Endothelial cell (in vitro differentiated cells): ENCODE measurements around the gene NOP9. TPM values are rescaled to one million over a fixed set of nuclear protein-coding genes. Genes with fewer than 3 reads are reported as not detected.

Source experiments
- DNase-seq: peaks from one replicate; pipeline ENCODE4 v3.0.0; 2021; ENCODE audit warnings: low spot score
- H3K27ac Mint-ChIP-seq: one replicate; pipeline ENCODE4 v1.8.0; 2021; ENCODE audit warnings: mixed read lengths, inconsistent platforms; ENCODE audit not compliant: unreplicated experiment
- H3K27me3 Mint-ChIP-seq: one replicate; pipeline ENCODE4 v1.8.0; 2021; ENCODE audit warnings: mild to moderate bottlenecking, moderate library complexity, mixed read lengths, inconsistent platforms; ENCODE audit not compliant: unreplicated experiment
- H3K36me3 Mint-ChIP-seq: one replicate; pipeline ENCODE4 v1.8.0; 2021; ENCODE audit warnings: mild to moderate bottlenecking, low read depth, mixed read lengths, inconsistent platforms; ENCODE audit not compliant: unreplicated experiment
- H3K4me1 Mint-ChIP-seq: one replicate; pipeline ENCODE4 v1.8.0; 2021; ENCODE audit warnings: mild to moderate bottlenecking, mixed read lengths, inconsistent platforms; ENCODE audit not compliant: unreplicated experiment
- H3K4me3 Mint-ChIP-seq: one replicate; pipeline ENCODE4 v1.8.0; 2021; ENCODE audit warnings: mild to moderate bottlenecking, mixed read lengths, inconsistent platforms; ENCODE audit not compliant: unreplicated experiment
- H3K9me3 Mint-ChIP-seq: one replicate; pipeline ENCODE4 v1.8.0; 2021; ENCODE audit warnings: mixed read lengths, inconsistent platforms; ENCODE audit not compliant: unreplicated experiment
- total RNA-seq: library from RNA; stranded (reverse); fragmentation: NEBNext Ultra II Directional; extraction: Animal tissue kit (Norgen Biotek cat#: 25700); gene quantifications from one replicate; pipeline ENCODE4 v1.2.1, GENCODE V29; 2021; ENCODE audit not compliant: unreplicated experiment
- TF ChIP-seq, protein P1 (sequence below): fragments of 200-600 bp; sonication (generic); IDR thresholded peaks from one replicate; pipeline ENCODE4 v1.5.0; 2021; ENCODE audit warnings: antibody characterized with exemption; ENCODE audit not compliant: unreplicated experiment

Gene NOP9
- total RNA-seq, 1 donor from 2014 or later = 27.2 TPM

DNA sequence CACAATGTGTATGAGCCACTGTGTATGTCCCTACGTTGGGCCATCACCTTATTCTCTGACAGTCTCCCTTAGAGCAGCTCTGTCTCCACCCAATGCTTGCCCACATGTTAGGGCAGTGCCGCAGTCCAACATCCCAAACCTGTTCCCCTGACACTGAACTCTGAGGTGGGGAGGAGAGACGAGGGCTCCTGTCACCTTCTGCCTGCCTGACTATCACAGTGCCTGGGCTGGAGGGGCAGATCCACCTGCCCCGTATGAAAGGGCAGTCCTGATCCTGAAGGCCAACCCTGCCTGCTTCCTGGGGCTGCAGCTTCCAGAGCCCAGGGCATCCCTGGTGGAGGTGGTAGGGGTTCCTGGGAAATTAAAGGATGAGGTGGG, 38.9 kb upstream of the NOP9 start:
- TF ChIP-seq, protein P1, sequence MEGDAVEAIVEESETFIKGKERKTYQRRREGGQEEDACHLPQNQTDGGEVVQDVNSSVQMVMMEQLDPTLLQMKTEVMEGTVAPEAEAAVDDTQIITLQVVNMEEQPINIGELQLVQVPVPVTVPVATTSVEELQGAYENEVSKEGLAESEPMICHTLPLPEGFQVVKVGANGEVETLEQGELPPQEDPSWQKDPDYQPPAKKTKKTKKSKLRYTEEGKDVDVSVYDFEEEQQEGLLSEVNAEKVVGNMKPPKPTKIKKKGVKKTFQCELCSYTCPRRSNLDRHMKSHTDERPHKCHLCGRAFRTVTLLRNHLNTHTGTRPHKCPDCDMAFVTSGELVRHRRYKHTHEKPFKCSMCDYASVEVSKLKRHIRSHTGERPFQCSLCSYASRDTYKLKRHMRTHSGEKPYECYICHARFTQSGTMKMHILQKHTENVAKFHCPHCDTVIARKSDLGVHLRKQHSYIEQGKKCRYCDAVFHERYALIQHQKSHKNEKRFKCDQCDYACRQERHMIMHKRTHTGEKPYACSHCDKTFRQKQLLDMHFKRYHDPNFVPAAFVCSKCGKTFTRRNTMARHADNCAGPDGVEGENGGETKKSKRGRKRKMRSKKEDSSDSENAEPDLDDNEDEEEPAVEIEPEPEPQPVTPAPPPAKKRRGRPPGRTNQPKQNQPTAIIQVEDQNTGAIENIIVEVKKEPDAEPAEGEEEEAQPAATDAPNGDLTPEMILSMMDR = no peak
- no peaks in the 10 kb centered on the region for H3K36me3 Mint-ChIP-seq
- H3K27ac Mint-ChIP-seq = peak overlapping the region; percentile 22
- peaks cover 8% of the 10 kb centered on the region for H3K27me3 Mint-ChIP-seq
- no peak overlapping the region for H3K4me3 Mint-ChIP-seq
- DNase-seq = no peak
- no peaks in the 10 kb centered on the region for H3K9me3 Mint-ChIP-seq
- peaks cover 9% of the 10 kb centered on the region for H3K4me1 Mint-ChIP-seq

DNA sequence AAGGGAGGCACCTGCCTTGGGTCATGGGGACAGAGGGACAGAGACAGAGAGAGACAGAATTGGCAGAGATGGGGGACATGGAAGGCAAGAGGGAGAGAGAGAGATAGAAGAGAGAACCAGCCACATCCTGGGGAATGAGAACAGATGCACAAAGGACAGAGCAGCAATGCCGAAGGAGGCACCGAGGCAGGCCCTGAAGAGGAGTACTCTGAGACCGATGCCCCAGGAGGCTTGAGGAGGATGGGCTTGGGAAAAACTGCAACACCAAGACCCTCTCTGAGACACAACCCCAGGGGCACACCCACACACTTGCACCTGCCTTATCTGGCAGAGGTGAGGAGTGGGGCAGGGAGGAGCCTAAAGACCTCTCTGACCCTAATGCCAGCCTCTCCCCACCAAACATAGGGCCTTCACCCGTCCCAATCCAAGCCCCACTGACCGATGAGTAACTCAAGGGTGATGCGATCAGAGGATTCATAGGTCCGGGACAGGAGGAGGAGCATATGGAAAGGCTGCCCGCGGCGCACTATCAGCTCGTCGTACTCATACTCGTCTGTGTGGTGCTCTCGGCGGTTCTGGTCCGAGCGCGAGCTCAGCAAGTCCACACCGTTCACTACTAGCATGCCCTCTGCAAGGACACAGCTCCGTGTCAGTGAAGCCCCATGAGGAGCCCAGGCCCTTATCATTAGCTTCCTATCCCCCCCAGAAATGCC, 38.2 kb upstream of the NOP9 start:
- Mint-ChIP-seq H3K27ac (peak overlapping the region; percentile 22), H3K4me1 (peaks cover 7% of the 10 kb centered on the region), H3K27me3 (peaks cover 8% of the 10 kb centered on the region), H3K36me3 (no peaks in the 10 kb centered on the region), H3K9me3 (no peaks in the 10 kb centered on the region), H3K4me3 (no peak overlapping the region)
- DNase-seq = no peak
- TF ChIP-seq, protein P1 = no peak

DNA sequence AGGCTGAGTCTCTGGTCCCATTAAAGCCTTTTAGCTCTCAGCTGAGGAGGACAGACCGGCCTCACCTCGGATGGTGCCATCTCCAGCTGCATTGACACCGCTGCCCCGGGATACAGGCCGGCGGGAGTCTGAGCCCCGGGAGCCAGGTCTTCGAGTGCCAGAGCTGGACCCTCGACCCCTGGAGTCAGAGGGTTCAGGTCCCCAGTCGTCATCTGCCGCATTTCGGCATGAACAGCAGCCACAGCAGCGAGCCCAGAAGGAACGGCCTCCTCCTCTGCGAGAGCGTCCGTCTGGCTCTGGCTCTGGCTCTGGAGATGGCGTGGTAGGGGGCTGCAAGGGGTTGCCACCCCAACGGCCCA, 37.7 kb upstream of the NOP9 start:
- TF ChIP-seq, protein P1 = no peak
- DNase-seq = no peak
- Mint-ChIP-seq H3K36me3 (peaks cover 3% of the 10 kb centered on the region), H3K4me3 (no peak overlapping the region), H3K4me1 (peaks cover 1% of the 10 kb centered on the region), H3K27ac (no peak overlapping the region), H3K27me3 (peaks cover 7% of the 10 kb centered on the region), H3K9me3 (no peaks in the 10 kb centered on the region)

DNA sequence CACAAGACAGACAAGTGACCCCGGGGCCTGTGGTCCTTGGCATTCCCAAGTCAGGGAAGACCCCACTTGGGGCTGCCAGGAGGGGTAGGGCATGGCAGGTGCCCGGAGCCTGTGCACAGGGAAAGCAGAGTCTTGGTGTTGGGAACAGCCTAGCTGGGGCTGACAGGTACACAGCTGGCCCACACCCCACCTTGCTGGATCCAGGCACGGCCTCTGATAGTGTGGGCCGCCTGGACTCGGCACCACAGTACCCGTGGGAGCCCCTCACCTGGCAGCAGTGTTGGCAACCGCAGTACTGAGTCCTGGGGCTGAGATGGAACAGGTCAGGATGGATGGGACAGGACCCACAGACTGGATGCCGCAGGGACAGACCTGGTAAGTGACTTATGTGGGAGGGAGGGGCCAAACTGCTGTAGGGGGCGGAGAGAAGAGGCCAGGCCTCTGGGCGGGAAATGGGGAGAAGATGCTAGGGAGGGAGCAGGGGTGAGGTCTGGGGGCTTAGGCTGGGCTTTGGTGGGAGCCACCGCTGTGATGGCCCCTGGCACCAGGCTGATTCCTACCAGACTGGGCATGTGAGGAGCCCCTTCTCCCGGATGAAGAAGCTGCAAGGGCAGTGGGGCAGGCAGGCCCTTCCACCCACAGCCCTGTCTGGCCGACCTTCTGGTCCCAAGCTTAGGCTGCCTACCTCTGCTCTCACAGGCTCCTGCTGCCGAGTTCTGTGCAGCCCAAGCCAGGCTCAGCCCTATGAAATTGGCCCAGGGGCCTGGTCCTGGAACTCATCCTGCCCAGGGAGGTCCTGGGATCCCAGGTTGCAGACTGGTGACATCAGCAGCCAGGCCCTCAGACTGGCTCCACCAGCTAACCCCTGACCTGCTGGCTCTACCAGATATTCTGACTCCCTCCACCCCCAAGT, 36.6 kb upstream of the NOP9 start, which contains the start of gene TGM1:
TSS of gene TGM1 (minus strand) at position 357 of the 913 bp plus-strand sequence. CDS start 825 bp downstream, outside the sequence.
- Mint-ChIP-seq H3K27me3 (peaks cover 11% of the 10 kb centered on the region), H3K4me1 (peaks cover 2% of the 10 kb centered on the region), H3K36me3 (peaks cover 10% of the 10 kb centered on the region), H3K9me3 (no peaks in the 10 kb centered on the region), H3K27ac (no peak within 1 kb of the TSS), H3K4me3 (no peak within 1 kb of the TSS)
- DNase-seq = no peak
- TF ChIP-seq, protein P1 = no peak
